K562 treated with DMSO at 1 percent for 48 hours (cell line): ENCODE results near the gene VPS8. TPM values are rescaled to one million over a fixed set of nuclear protein-coding genes. Genes with fewer than 3 reads are reported as not detected.

Experiments used
- total RNA-seq: library from RNA; unstranded; fragments of 300-600 nt; gene quantifications from 2 replicates; pipeline ENCODE4 v1.2.3, GENCODE V29; 2022; ENCODE audit warnings: low replicate concordance; ENCODE audit errors: extremely low read depth

The VPS8 gene, protein sequence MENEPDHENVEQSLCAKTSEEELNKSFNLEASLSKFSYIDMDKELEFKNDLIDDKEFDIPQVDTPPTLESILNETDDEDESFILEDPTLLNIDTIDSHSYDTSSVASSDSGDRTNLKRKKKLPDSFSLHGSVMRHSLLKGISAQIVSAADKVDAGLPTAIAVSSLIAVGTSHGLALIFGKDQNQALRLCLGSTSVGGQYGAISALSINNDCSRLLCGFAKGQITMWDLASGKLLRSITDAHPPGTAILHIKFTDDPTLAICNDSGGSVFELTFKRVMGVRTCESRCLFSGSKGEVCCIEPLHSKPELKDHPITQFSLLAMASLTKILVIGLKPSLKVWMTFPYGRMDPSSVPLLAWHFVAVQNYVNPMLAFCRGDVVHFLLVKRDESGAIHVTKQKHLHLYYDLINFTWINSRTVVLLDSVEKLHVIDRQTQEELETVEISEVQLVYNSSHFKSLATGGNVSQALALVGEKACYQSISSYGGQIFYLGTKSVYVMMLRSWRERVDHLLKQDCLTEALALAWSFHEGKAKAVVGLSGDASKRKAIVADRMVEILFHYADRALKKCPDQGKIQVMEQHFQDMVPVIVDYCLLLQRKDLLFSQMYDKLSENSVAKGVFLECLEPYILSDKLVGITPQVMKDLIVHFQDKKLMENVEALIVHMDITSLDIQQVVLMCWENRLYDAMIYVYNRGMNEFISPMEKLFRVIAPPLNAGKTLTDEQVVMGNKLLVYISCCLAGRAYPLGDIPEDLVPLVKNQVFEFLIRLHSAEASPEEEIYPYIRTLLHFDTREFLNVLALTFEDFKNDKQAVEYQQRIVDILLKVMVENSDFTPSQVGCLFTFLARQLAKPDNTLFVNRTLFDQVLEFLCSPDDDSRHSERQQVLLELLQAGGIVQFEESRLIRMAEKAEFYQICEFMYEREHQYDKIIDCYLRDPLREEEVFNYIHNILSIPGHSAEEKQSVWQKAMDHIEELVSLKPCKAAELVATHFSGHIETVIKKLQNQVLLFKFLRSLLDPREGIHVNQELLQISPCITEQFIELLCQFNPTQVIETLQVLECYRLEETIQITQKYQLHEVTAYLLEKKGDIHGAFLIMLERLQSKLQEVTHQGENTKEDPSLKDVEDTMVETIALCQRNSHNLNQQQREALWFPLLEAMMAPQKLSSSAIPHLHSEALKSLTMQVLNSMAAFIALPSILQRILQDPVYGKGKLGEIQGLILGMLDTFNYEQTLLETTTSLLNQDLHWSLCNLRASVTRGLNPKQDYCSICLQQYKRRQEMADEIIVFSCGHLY (N-terminal part only)
- total RNA-seq: not detected in 2 replicates

DNA sequence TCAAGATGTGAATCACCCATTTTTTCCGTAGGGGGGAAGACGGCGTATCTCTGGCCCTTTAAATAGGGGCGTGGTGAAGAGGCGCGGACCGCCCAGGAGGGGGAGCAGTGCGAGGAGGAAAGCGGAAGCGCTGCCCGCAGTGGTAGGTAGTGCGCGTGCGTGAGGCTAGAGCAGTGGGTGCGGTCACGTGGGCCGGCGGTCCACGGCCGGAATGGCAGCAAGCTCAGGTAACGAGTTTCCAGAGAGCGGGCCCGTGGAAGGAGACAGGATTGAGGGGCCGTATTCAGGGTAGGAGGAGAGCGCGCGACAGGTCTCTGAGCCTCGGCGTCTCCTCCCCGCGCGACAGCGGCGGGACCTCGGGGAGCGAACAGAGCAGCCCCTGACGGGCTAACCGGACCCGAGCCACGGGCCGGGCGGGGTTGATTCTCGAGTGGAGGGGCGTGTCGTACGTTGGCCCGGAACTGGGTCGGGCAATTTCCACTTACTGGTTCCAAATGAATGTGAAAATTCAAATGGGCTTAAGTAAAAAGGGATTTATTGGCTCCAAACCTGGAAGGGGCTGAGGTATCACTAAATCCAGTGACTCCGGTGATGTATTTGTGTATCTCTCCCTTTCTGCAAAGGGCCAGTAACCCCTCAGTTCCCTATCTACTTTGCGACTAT lies at the start of gene VPS8:
VPS8 (plus strand) TSS at position 168 of the 663 bp plus-strand sequence. CDS start 12,467 bp downstream, outside the sequence.

Other genes starting within 250 kb of the VPS8 start
- not detected in 2 replicates for gene MAGEF1, start 100.1 kb upstream of the VPS8 start, total RNA-seq